IPS-18c (cell line): ENCODE measurements around the gene DENND6B.

ENCODE experiments used
- H3K4me3 ChIP-seq: 2 replicates; pipeline ENCODE4 v1.7.0; 2013; ENCODE audit warnings: low read depth, mild to moderate bottlenecking, low read length, moderate library complexity; ENCODE audit not compliant: insufficient read depth
- H3K9me3 ChIP-seq: one replicate; pipeline ENCODE4 v1.6.1; 2013; ENCODE audit warnings: mild to moderate bottlenecking, low read length, moderate library complexity; ENCODE audit not compliant: control insufficient read depth, insufficient read depth

DENND6B gene

GRCh38 chr22:50300620-50301257 lies 26.1 kb downstream of the DENND6B start:
- Histone ChIP-seq H3K9me3 (no peaks in the 10 kb centered on the region), H3K4me3 (no peak overlapping the region; the same call in 1 of the 2 replicates)

DNA sequence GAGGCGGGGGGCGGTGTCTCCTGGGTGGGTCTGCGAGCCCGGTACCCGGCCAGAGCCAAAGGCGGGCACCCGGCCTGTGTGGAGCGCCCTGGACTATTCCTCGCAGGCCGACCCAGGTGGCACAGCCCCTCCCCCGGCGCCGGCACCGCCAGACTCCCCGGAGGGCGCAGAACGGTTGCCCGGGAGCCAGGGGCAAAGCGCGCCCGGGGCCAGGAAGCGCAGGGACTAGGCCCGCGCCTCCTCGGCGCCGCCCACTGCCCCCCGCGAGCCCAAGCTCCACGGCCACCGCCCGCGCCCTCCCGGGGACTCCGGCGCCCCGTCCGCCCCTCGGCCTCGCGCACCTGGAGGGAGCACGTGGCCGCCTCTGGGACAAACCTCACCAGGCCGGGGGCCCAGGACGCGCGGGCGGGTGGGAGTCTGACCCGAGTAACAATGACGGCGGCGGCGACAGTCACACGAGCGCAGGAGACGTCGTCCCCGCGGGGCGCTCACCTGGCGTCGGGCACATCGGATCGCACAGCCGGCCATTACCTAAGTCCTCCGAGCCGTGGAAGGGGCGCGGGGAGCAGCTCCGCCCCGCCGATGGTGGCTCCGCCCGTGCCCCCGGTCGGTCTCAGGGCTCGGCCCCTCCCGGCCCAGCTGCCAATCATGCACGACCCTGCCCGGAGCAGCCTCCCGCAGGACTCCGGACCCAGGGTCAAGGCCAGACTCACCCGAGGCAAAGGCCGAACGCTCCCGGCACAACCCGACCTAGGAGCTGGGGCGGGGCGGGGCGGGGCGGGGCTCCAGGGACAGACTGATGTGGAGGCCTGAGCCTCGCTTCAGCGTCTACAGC lies 26.8 kb downstream of the DENND6B start:
- Histone ChIP-seq H3K4me3 (peak overlapping the region; percentile 44), H3K9me3 (no peaks in the 10 kb centered on the region)

DNA sequence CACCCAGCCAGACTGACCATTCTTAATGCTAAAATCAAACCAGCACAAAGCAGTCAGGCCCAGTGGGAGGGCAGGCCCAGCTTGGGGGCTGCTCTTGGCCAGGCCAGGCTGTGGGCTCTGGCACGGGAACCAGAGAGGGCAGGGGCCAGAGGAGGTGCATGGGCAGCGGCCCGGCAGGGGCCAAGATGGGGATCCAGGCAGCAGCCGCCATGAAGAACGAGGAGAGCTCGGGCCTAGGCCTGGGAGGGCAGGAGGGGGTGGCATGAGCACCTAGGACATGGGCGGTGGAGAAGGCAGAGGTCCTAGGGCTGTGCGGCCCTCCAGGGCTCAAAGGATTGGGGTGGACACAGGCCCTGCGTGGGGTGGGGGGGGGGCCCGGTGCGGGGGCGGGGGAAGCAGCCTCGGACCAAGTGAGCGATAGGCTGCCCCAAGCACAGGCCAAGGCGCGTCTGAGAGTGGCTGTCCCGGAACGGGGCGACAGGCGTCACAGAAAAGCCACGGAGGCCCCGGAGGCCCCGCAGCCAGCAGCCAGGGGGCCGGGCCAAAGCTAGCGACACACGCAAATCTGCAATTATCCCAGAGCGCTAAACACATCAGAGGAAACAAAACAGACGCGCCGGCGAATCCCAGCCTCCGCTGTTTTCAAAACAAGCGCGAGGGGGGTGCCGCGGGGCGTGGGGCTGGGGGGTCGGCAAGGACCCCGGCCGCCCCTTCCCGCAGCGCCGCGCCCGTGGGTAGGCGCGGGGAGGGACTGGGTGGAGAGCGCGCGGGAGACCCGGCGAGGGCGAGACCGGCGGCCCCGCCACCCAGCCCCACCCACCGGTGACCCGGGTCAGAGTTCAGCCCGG lies 27.7 kb downstream of the DENND6B start:
- Histone ChIP-seq H3K4me3 (peak overlapping the region; percentile 44), H3K9me3 (no peaks in the 10 kb centered on the region)

DNA sequence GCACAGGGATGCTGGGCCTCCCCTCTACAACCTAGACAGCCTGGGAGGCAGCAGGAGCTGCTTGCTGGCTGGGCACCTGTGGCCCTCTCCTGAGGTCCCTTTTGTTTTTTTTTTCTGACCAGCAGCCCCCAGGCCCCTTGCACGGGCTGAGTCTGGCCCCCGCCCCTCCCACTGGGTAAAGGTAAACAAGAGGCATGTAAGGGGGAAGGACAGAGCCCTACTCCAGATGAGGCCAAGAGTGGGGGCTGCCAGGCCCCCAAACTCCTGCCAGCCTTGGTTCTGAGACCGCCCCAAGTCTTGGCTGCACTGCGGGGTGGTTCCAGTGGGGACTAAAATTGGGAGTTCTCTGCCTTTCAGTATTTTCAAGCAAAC lies 28.6 kb downstream of the DENND6B start:
- Histone ChIP-seq H3K9me3 (no peaks in the 10 kb centered on the region), H3K4me3 (no peak overlapping the region)

- no peak overlapping the region for H3K4me3 ChIP-seq
- H3K9me3 ChIP-seq: no peaks in the 10 kb centered on the region
Observed at GRCh38 chr22:50297510-50298265, 29.1 kb downstream of the DENND6B start.

DNA sequence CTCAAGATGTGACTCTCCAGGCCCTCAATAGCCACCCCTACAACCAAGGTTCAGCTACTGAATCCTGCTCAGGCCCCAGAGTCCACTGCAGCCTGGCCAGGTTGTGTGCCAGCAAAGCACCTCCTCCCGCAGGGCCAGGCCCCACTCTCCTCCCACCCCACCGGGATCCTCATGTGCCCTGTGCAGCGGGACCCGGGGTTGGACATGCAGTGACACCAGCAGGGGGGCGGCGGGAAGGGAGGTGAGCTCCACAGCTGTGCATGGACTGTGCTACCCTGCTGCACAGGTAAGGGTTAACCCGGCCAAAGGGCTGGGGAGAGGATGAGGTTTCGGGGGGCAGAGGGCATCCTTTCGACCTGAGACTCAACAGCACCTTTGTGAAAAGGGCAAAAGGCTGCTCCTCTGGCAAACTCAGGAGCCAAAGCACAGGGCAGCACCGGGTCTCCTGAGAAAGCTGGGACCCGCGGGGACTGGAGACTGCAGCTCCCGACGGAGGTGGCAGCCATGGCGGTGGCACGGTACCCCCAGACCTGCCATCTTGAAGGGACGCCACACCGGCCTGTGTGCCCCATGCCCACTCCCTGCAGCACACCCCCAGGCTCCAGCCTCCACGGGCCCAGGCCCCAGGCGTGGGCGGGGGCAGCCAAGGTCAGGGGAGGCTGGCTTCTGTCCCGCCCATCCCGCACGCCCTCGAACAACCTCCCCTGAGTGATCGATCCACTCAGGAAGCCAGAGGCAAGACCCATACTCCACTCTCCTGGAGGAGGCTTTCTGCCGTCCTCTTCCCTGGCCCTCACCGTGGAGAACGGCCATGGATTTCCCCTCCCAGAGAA lies 29.9 kb downstream of the DENND6B start:
- Histone ChIP-seq H3K9me3 (no peaks in the 10 kb centered on the region), H3K4me3 (no peak overlapping the region)

GRCh38 chr22:50294319-50294656 lies 32.5 kb downstream of the DENND6B start:
- Histone ChIP-seq H3K9me3 (peaks cover 2% of the 10 kb centered on the region), H3K4me3 (peak overlapping the region; percentile 9; the same call in 1 of the 2 replicates)

- peaks cover 2% of the 10 kb centered on the region for H3K9me3 ChIP-seq
- peak overlapping the region; percentile 9 for H3K4me3 ChIP-seq
Observed at GRCh38 chr22:50293441-50294318, 33.1 kb downstream of the DENND6B start.

- Histone ChIP-seq H3K9me3 (peaks cover 2% of the 10 kb centered on the region), H3K4me3 (no peak overlapping the region)
Observed at GRCh38 chr22:50292643-50293440, 34.0 kb downstream of the DENND6B start.

GRCh38 chr22:50289942-50290630 lies 36.7 kb downstream of the DENND6B start:
- peaks cover 2% of the 10 kb centered on the region for H3K9me3 ChIP-seq
- H3K4me3 ChIP-seq: no peak overlapping the region

DNA sequence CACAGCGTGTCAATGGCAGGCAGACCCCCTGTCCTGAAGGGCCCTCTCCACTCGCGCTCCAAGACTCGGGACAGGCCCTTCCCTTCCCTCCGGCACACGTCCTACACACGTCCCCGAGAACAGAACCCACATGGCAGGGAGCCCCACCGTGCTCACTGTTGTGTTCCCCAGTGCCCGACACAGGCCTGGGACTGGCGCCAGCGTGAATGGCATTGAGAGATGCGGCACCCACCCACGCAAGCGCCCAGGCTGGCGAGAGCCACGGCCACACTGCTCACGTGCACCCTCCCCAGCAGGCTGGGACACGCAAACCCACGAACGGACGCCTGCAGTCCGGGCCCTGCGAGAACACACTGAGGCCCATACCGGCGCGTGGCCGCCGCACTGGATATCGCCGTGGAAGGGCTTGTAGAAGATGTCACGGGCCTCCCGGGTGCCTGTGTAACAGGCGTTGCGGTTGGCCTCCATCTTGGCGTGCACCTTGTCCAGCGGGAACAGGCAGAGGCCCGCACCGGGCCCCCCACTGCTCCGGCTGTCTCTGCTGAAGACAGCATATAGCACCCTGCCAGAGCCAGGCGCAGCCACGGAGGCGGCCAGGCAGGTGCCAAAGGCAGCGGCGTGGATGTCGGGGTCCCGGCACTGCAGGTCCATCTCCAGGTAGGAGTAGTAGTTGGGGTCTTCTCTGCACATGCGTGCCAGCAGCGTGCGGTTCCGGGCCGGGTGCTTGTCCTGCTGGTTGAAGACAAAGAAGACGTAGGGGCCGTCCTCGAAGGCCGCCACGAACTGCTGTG lies 37.5 kb downstream of the DENND6B start:
- peaks cover 2% of the 10 kb centered on the region for H3K9me3 ChIP-seq

DNA sequence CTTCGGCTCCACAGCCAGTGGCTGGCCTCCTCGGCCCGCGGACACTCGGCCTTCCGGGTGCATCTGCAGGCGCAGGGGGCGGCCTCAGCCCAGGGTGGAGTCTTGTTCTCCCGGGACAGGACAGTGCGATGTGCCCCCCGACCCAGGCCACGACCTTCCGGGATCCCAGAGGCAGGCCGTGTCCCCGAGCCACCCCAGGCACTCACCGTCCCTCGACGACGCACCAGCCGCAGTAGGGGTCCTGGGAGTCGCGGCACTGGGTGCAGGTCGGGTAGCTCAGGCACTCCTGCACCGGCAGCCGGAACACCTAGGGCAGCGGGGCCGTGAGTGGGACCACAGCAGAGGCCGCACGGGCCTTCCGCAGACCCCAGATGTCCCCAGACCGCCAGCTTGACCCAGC lies 39.1 kb downstream of the DENND6B start:
- peaks cover 2% of the 10 kb centered on the region for H3K9me3 ChIP-seq

More for the DNA sequence above, 37.5 kb downstream of the DENND6B start:
- H3K4me3 ChIP-seq: no peak overlapping the region

GRCh38 chr22:50286701-50287318 lies 40.0 kb downstream of the DENND6B start:
- H3K4me3 ChIP-seq: no peak overlapping the region
- peaks cover 2% of the 10 kb centered on the region for H3K9me3 ChIP-seq

More for the DNA sequence above, 39.1 kb downstream of the DENND6B start:
- H3K4me3 ChIP-seq: no peak overlapping the region
